Sigmoid colon (tissue), 7 donors: ENCODE data around the gene GSTO2. TPM values are rescaled to one million over a fixed set of nuclear protein-coding genes. Genes with fewer than 3 reads are reported as not detected.

Source experiments
- DNase-seq: peaks from one replicate; pipeline ENCODE4 v3.0.0-alpha.2; 2019
- H3K27ac ChIP-seq, 4 donors: fragments of 200-600 bp; sonication (generic); one replicate each; pipeline ENCODE4 v1.5.1; 2016 to 2019; ENCODE audit warnings: mild to moderate bottlenecking in 1 of 4
- H3K27me3 ChIP-seq, 3 donors: fragments of 200-600 bp; sonication (generic); one replicate each; pipeline ENCODE4 v1.5.1; 2019; ENCODE audit warnings: mild to moderate bottlenecking in 1 of 3
- H3K36me3 ChIP-seq, 4 donors: fragments of 200-600 bp; sonication (generic); one replicate each; pipeline ENCODE4 v1.5.1; 2016 to 2019
- H3K4me1 ChIP-seq, 4 donors: fragments of 200-600 bp; sonication (generic); one replicate each; pipeline ENCODE4 v1.5.1; 2017 to 2019
- H3K4me3 ChIP-seq, 4 donors: fragments of 200-600 bp; sonication (generic); one replicate each; pipeline ENCODE4 v1.5.1; 2017 to 2019; ENCODE audit warnings: mild to moderate bottlenecking in 2 of 4, moderate library complexity in 1 of 4
- H3K9me3 ChIP-seq, 4 donors: fragments of 200-600 bp in 3 of 4; sonication (generic) in 3 of 4; one replicate each; pipeline versions ENCODE4 v1.5.1 to v1.6.1; 2013 to 2019
- EP300 ChIP-seq, 4 donors: sonication (generic); formaldehyde crosslinking; IDR thresholded peaks; one replicate each; pipeline ENCODE4 v1.6.1; 2017; ENCODE audit warnings: antibody characterized with exemption in 4 of 4
- POLR2A ChIP-seq, 2 donors: fragments of 450-650 bp; IDR thresholded peaks; one replicate each; pipeline ENCODE4 v1.6.1; 2016; ENCODE audit warnings: antibody characterized with exemption in 2 of 2, mild to moderate bottlenecking in 2 of 2, moderate library complexity in 2 of 2
- POLR2AphosphoS5 ChIP-seq, 4 donors: sonication (generic); formaldehyde crosslinking; IDR thresholded peaks; one replicate each; pipeline ENCODE4 v1.6.1; 2017; ENCODE audit warnings: antibody characterized with exemption in 4 of 4
- WGBS, 2 donors: extraction: QIAGEN DNeasy Blood & Tissue Kit; methylation state at CpG; one replicate each; pipeline ENCODE4 v1.1.7; 2013; 5-methylcytosine and 5-hydroxymethylcytosine counted together
- intact Hi-C: fragments of 100-400 bp; cut with DNase I; formaldehyde crosslinking; loops from one replicate; pipeline ENCODE4 v1.15.1; 2023
- polyA plus RNA-seq, 3 donors: library from polyadenylated mRNA; stranded (reverse); fragments of 200-250 nt; gene quantifications; one replicate each; pipeline ENCODE4 v1.2.3, GENCODE V29; 2013
- total RNA-seq, 4 donors: library from RNA; depleted of rRNA; stranded (reverse); fragments of >200 nt; gene quantifications; one replicate each; pipeline ENCODE4 v1.1.0, GENCODE V29; 2016
- TF ChIP-seq, protein P1 (sequence below), 4 experiments: fragments of 450-650 bp in 3 of 4; fragments of 200-600 bp in 1 of 4; IDR thresholded peaks; one replicate each; pipeline ENCODE4 v1.5.1; 2016 to 2019; ENCODE audit warnings: antibody characterized with exemption in 4 of 4, mild to moderate bottlenecking in 3 of 4, moderate library complexity in 2 of 4
- donor health status: healthy with polysubstance abuse.
- donor health status: Bipolar disorder and iron deficiency.
- donor health status: healthy.

GSTO2 gene
- total and polyA plus RNA-seq, 7 donors: 0.68 to 13.2 (median 2.1) TPM

- Histone ChIP-seq H3K36me3 (no peaks in the 10 kb centered on the region), H3K4me1 (peaks cover 0 to 84% (median 77%) of the 10 kb centered on the region in 4 donors), H3K9me3 (no peaks in the 10 kb centered on the region), H3K4me3 (no peak overlapping the region), H3K27ac (peak overlapping the region; percentile 78 to 99 (median 96)), H3K27me3 (no peaks in the 10 kb centered on the region)
- peak; percentile 56 for DNase-seq
- intact Hi-C loops: loop anchor here (10.0 kb wide), 1 partner anchor 450 kb away; no protein-coding TSS in a partner anchor
- TF ChIP-seq POLR2AphosphoS5 (IDR thresholded peaks at IDR 0.05) (no peak), POLR2A (IDR thresholded peaks at IDR 0.05) (no peak), EP300 (IDR thresholded peaks at IDR 0.05) (no peak)
- TF ChIP-seq, protein P1, sequence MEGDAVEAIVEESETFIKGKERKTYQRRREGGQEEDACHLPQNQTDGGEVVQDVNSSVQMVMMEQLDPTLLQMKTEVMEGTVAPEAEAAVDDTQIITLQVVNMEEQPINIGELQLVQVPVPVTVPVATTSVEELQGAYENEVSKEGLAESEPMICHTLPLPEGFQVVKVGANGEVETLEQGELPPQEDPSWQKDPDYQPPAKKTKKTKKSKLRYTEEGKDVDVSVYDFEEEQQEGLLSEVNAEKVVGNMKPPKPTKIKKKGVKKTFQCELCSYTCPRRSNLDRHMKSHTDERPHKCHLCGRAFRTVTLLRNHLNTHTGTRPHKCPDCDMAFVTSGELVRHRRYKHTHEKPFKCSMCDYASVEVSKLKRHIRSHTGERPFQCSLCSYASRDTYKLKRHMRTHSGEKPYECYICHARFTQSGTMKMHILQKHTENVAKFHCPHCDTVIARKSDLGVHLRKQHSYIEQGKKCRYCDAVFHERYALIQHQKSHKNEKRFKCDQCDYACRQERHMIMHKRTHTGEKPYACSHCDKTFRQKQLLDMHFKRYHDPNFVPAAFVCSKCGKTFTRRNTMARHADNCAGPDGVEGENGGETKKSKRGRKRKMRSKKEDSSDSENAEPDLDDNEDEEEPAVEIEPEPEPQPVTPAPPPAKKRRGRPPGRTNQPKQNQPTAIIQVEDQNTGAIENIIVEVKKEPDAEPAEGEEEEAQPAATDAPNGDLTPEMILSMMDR (IDR thresholded peaks at IDR 0.05): no peak
- WGBS, 2 donors: 77 to 83% methylated on average over 13 of the region's 13 CpGs
These were observed 66.1 kb downstream of the GSTO2 start for GRCh38 chr10:104334965-104335650.

DNA sequence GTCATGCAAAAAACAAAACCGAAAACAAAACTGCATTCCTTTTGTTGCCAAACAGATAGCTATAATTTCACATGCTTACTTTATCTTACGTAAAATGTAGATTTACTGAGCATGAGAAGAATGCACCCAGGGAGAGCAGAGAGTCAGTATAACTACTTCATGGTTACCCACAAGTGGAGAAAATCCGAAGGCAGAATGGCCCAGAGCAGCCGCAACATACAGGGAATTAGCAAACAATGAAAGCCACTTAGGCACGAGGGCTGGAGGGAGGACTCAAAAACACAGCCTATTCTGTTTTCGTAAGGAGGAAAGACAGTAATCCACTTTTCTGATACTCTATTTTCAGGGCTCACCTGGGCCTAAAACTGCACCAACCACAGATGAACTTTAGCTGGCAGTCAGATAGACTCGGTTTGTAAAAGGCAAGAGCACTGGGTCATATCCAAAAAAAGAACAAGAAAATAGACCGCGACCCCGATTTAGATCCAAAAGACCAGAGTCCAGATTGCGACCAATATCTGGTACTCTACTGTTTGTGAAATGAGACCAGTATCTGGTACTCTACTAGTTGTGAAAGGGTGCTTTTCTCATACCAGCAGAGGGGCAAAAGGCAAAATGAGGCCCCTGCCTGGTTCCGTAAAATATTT is 68.0 kb downstream of the GSTO2 start:
- TF ChIP-seq POLR2AphosphoS5 (IDR thresholded peaks at IDR 0.05): no peak
- TF ChIP-seq, protein P1 (IDR thresholded peaks at IDR 0.05): no peak
- no peak for TF ChIP-seq POLR2A (IDR thresholded peaks at IDR 0.05)
- no peak for TF ChIP-seq EP300 (IDR thresholded peaks at IDR 0.05)
- H3K36me3 ChIP-seq: no peaks in the 10 kb centered on the region

GRCh38 chr10:104337521-104337984 is 68.6 kb downstream of the GSTO2 start:
- Histone ChIP-seq H3K4me1 (peaks cover 0 to 64% (median 57%) of the 10 kb centered on the region in 4 donors), H3K27ac (peak overlapping the region; percentile 97 to 99 (median 98)), H3K27me3 (no peaks in the 10 kb centered on the region), H3K36me3 (no peaks in the 10 kb centered on the region), H3K4me3 (peak overlapping the region; percentile 74 to 98 (median 92)), H3K9me3 (no peaks in the 10 kb centered on the region)
- intact Hi-C loops: loop anchor here (10.0 kb wide), 1 partner anchor 453 kb away; no protein-coding TSS in a partner anchor
- WGBS, 2 donors: 1% methylated on average over 23 of the region's 23 CpGs
- no peak for DNase-seq
- TF ChIP-seq, protein P1 (IDR thresholded peaks at IDR 0.05): no peak
- peak in 2 of 4 donors; percentile 3 to 60 for TF ChIP-seq POLR2AphosphoS5 (IDR thresholded peaks at IDR 0.05)

More for the DNA sequence above, 68.0 kb downstream of the GSTO2 start:
- peak overlapping the region; percentile 97 to 99 (median 98) for H3K27ac ChIP-seq
- no peaks in the 10 kb centered on the region for H3K9me3 ChIP-seq
- WGBS, 2 donors: 20 to 28% methylated on average over 12 of the region's 12 CpGs
- DNase-seq: peak; percentile 60
- no peaks in the 10 kb centered on the region for H3K27me3 ChIP-seq
- intact Hi-C loops: loop anchor here (10.0 kb wide), 1 partner anchor 452 kb away; no protein-coding TSS in a partner anchor
- peak overlapping the region; percentile 74 to 98 (median 92) for H3K4me3 ChIP-seq
- peaks cover 0 to 70% (median 63%) of the 10 kb centered on the region in 4 donors for H3K4me1 ChIP-seq

GRCh38 chr10:104337985-104338735 is 69.2 kb downstream of the GSTO2 start, which contains the start of gene ITPRIP:
TSS of gene ITPRIP (minus strand) at chr10:104338465. CDS start at chr10:104316051, 22,414 bp downstream.
- H3K27me3 ChIP-seq: no peaks in the 10 kb centered on the region
- intact Hi-C loops: loop anchor here (10.0 kb wide), 1 partner anchor 453 kb away; no protein-coding TSS in a partner anchor
- H3K9me3 ChIP-seq: no peaks in the 10 kb centered on the region
- peaks cover 0 to 58% (median 51%) of the 10 kb centered on the region in 4 donors for H3K4me1 ChIP-seq
- DNase-seq: peak; percentile 93
- H3K36me3 ChIP-seq: no peaks in the 10 kb centered on the region
- peak; percentile 89 to 94 for TF ChIP-seq POLR2A (IDR thresholded peaks at IDR 0.05)
- TF ChIP-seq EP300 (IDR thresholded peaks at IDR 0.05): no peak
- peak; percentile 87 to 97 (median 92) for TF ChIP-seq POLR2AphosphoS5 (IDR thresholded peaks at IDR 0.05)
- TF ChIP-seq, protein P1 (IDR thresholded peaks at IDR 0.05): no peak
- WGBS, 2 donors: 0% methylated on average over 70 of the region's 70 CpGs
- H3K27ac ChIP-seq: peak within 1 kb of the TSS; percentile 97 to 99 (median 98)
- H3K4me3 ChIP-seq: peak within 1 kb of the TSS; percentile 74 to 98 (median 92)
